B cell (primary cell): ENCODE results near the gene ATP1A4. TPM values are rescaled to one million over a fixed set of nuclear protein-coding genes. Genes with fewer than 3 reads are reported as not detected.

ENCODE experiments used
- ATAC-seq: fragments of 200-7000 bp; cut with Tn5 transposase; one replicate; pipeline ENCODE4 v1.10.0; 2021; ENCODE audit warnings: low read depth, mild to moderate bottlenecking, moderate number of reproducible peaks, moderate library complexity
- CTCF ChIA-PET: fragments of 350-600 bp; sonication (Branson Sonifier 250); formaldehyde crosslinking; loops from one replicate; lab custom pipeline; 2021; ENCODE audit warnings: antibody characterized with exemption, inconsistent platforms; lab: Charles Lee
- POLR2A ChIA-PET: fragments of 350-600 bp; sonication (Branson Sonifier 250); formaldehyde crosslinking; loops from one replicate; lab custom pipeline; 2021; ENCODE audit warnings: antibody characterized with exemption; lab: Charles Lee
- DNase-seq: peaks from one replicate; pipeline ENCODE4 v3.0.0; 2013
- H2AFZ ChIP-seq: 2 replicates; pipeline ENCODE4 v1.6.1; 2012; ENCODE audit warnings: mild to moderate bottlenecking, low read depth, low read length; ENCODE audit not compliant: insufficient read depth, poor library complexity, severe bottlenecking
- H3K27ac ChIP-seq, 2 donors: 1 replicate in 1 of 2; 2 replicates in 1 of 2; pipeline ENCODE4 v1.5.1; 2012 to 2013; ENCODE audit warnings: low read length in 2 of 2, mild to moderate bottlenecking in 2 of 2, moderate library complexity in 1 of 2
- H3K27me3 ChIP-seq, 4 experiments: fragments of 200-600 bp in 1 of 4; sonication (generic) in 1 of 4; replicated peaks in 1 of 4; 1 replicate in 2 of 4; 2 replicates in 2 of 4; pipeline versions ENCODE4 v1.6.1 to v1.7.0; 2013 to 2016; ENCODE audit warnings: low read length in 3 of 4, mild to moderate bottlenecking in 2 of 4, mixed read lengths in 1 of 4, moderate library complexity in 1 of 4; ENCODE audit not compliant: insufficient read depth in 4 of 4, control insufficient read depth in 3 of 4; ENCODE audit errors: control extremely low read depth in 1 of 4
- H3K36me3 ChIP-seq, 2 experiments: replicated peaks in 1 of 2; 1 replicate in 1 of 2; 2 replicates in 1 of 2; pipeline versions ENCODE4 v1.6.1 to v1.7.1; 2013; ENCODE audit warnings: low read length in 1 of 2; ENCODE audit not compliant: insufficient read depth in 2 of 2, control insufficient read depth in 1 of 2; ENCODE audit errors: control extremely low read depth in 1 of 2, extremely low read depth in 1 of 2
- H3K4me1 ChIP-seq, 2 donors: fragments of 200-600 bp in 1 of 2; sonication (generic) in 1 of 2; 1 replicate in 1 of 2; 2 replicates in 1 of 2; pipeline versions ENCODE4 v1.5.1 to v1.6.1; 2013 to 2017; ENCODE audit warnings: low read length in 2 of 2; ENCODE audit not compliant: control insufficient read depth in 2 of 2, insufficient read depth in 2 of 2
- H3K4me2 ChIP-seq: replicated peaks from 2 replicates; pipeline ENCODE3; 2012; ENCODE audit warnings: mild to moderate bottlenecking, low read depth, low read length; ENCODE audit not compliant: poor library complexity, severe bottlenecking
- H3K4me3 ChIP-seq, 5 experiments: fragments of 200-600 bp in 1 of 5; sonication (generic) in 1 of 5; 1 replicate in 3 of 5; 2 replicates in 2 of 5; pipeline versions ENCODE4 v1.5.1 to v1.7.0; 2011 to 2016; ENCODE audit warnings: low read length in 4 of 5, mild to moderate bottlenecking in 4 of 5, low read depth in 2 of 5, control low read depth in 1 of 5, moderate library complexity in 1 of 5; ENCODE audit not compliant: insufficient read depth in 1 of 5; ENCODE audit errors: control extremely low read depth in 1 of 5, extremely low read depth in 1 of 5
- H3K79me2 ChIP-seq: fragments of 200-600 bp; sonication (generic); one replicate; pipeline ENCODE4 v1.6.0; 2016; ENCODE audit warnings: low read length; ENCODE audit not compliant: control insufficient read depth, insufficient read depth
- H3K9ac ChIP-seq: fragments of 200-600 bp; sonication (generic); 2 replicates; pipeline ENCODE4 v1.6.1; 2017; ENCODE audit warnings: mild to moderate bottlenecking, low read length, moderate library complexity
- H3K9me3 ChIP-seq, 3 donors: one replicate each; pipeline versions ENCODE4 v1.6.1 to v1.7.1; 2013; ENCODE audit warnings: low read length in 2 of 3; ENCODE audit not compliant: control insufficient read depth in 2 of 3, insufficient read depth in 1 of 3; ENCODE audit errors: control extremely low read depth in 1 of 3
- H4K20me1 ChIP-seq: 2 replicates; pipeline ENCODE4 v1.6.0; 2012; ENCODE audit warnings: mild to moderate bottlenecking, low read length; ENCODE audit not compliant: insufficient read depth, control insufficient read depth, poor library complexity, severe bottlenecking
- H3K27ac Mint-ChIP-seq: one replicate; pipeline ENCODE4 v1.8.0; 2021; ENCODE audit warnings: mixed read lengths
- H3K27me3 Mint-ChIP-seq: one replicate; pipeline ENCODE4 v1.8.0; 2021; ENCODE audit warnings: mixed read lengths
- H3K4me1 Mint-ChIP-seq: one replicate; pipeline ENCODE4 v1.8.0; 2021; ENCODE audit warnings: mixed read lengths
- H3K4me3 Mint-ChIP-seq: one replicate; pipeline ENCODE4 v1.8.0; 2021; ENCODE audit warnings: mixed read lengths
- H3K9me3 Mint-ChIP-seq: one replicate; pipeline ENCODE4 v1.8.0; 2022; ENCODE audit warnings: mixed read lengths; ENCODE audit not compliant: insufficient read depth
- CTCF ChIP-seq: fragments of 200-600 bp; IDR thresholded peaks from one replicate; pipeline ENCODE4 v1.8.0; 2022; ENCODE audit warnings: antibody characterized with exemption, mild to moderate bottlenecking
- EZH2 ChIP-seq: IDR thresholded peaks from 2 replicates; pipeline ENCODE4 v1.6.1; 2012; ENCODE audit warnings: borderline replicate concordance, low read depth, mild to moderate bottlenecking, moderate library complexity, low read length; ENCODE audit not compliant: insufficient read depth, poor library complexity, severe bottlenecking
- WGBS: methylation state at CpG from one replicate; pipeline ENCODE4 v1.1.5; 2013; ENCODE audit warnings: missing lambda C conversion rate; ENCODE audit not compliant: insufficient coverage; 5-methylcytosine and 5-hydroxymethylcytosine counted together
- intact Hi-C: fragments of 100-400 bp; cut with micrococcal nuclease; formaldehyde crosslinking; loops from one replicate; pipeline ENCODE4 v1.10.0; 2022
- polyA plus RNA-seq: library from polyadenylated mRNA; depleted of rRNA; stranded (reverse); fragments of >200 nt; gene quantifications from 2 replicates; pipeline ENCODE4 v1.2.3, GENCODE V29; 2012
- total RNA-seq, 2 donors: library from RNA; stranded (reverse); fragments of 120-200 nt in 1 of 2; gene quantifications; 1 replicate in 1 of 2; 2 replicates in 1 of 2; pipeline versions ENCODE4 v1.2.3 to v1.2.4, GENCODE V29; 2013 to 2022

Gene ATP1A4
- total and polyA plus RNA-seq, 2 donors (not counting 1 experiment from before 2014, with no cell fraction given): 0.12 TPM; not detected in 1

GRCh38 chr1:160134791-160135572 is 16.4 kb upstream of the ATP1A4 start:
- no peaks in the 10 kb centered on the region for H3K9me3 Mint-ChIP-seq
- ChIA-PET CTCF (no interaction called here), POLR2A (interaction anchor here (0.6 kb wide), 1 partner anchor 1830 kb away, joined by 3 read pairs; no protein-coding TSS in a partner anchor)
- Histone ChIP-seq H3K4me2 (no peak overlapping the region), H3K27me3 (peaks cover 0 to 11% (median 3%) of the 10 kb centered on the region in 4 experiments), H3K9me3 (no peaks in the 10 kb centered on the region), H2AFZ (no peak overlapping the region), H3K36me3 (no peaks in the 10 kb centered on the region), H3K4me3 (no peak overlapping the region), H3K9ac (no peak overlapping the region), H3K4me1 (no peaks in the 10 kb centered on the region), H3K79me2 (no peaks in the 10 kb centered on the region), H3K27ac (no peak overlapping the region), H4K20me1 (no peaks in the 10 kb centered on the region)
- H3K27ac Mint-ChIP-seq: no peak overlapping the region
- 91% methylated on average over 17 of the region's 20 CpGs for WGBS
- intact Hi-C loops: no loop called here
- no peak for TF ChIP-seq EZH2
- no peak for TF ChIP-seq CTCF
- peaks cover 39% of the 10 kb centered on the region for H3K27me3 Mint-ChIP-seq
- H3K4me1 Mint-ChIP-seq: no peaks in the 10 kb centered on the region
- ATAC-seq (no peak), DNase-seq (no peak)
- H3K4me3 Mint-ChIP-seq: no peak overlapping the region
